Mesenchymal stem cell (in vitro differentiated cells and primary cell): Measurements from ENCODE around the gene PLEKHG4B.

ENCODE experiments used
- DNase-seq: peaks from one replicate; pipeline ENCODE4 v3.0.0-alpha.2; 2013
- H2AFZ ChIP-seq: one replicate; pipeline ENCODE4 v1.6.1; 2013; ENCODE audit warnings: low read depth, mild to moderate bottlenecking, control low read depth, inconsistent platforms, low read length, moderate library complexity
- H2AK5ac ChIP-seq: 2 replicates; pipeline ENCODE4 v1.6.1; 2013; ENCODE audit warnings: low read length, moderate library complexity, mild to moderate bottlenecking, inconsistent platforms; ENCODE audit not compliant: severe bottlenecking
- H2BK120ac ChIP-seq: one replicate; pipeline ENCODE4 v1.6.1; 2013; ENCODE audit warnings: low read depth, mild to moderate bottlenecking, inconsistent platforms, low read length, moderate library complexity
- H2BK12ac ChIP-seq, 2 experiments: one replicate each; pipeline ENCODE4 v1.6.1; 2013; ENCODE audit warnings: inconsistent platforms in 2 of 2, low read length in 2 of 2, mild to moderate bottlenecking in 2 of 2, moderate library complexity in 2 of 2, control low read depth in 1 of 2
- H2BK15ac ChIP-seq: one replicate; pipeline ENCODE4 v1.6.1; 2013; ENCODE audit warnings: mild to moderate bottlenecking, low read depth, inconsistent platforms; ENCODE audit not compliant: poor library complexity, severe bottlenecking
- H2BK5ac ChIP-seq: 2 replicates; pipeline ENCODE4 v1.6.1; 2013; ENCODE audit warnings: low read depth, mild to moderate bottlenecking, low read length, control low read depth, inconsistent platforms; ENCODE audit not compliant: poor library complexity, severe bottlenecking
- H3K14ac ChIP-seq, 2 experiments: one replicate each; pipeline ENCODE4 v1.6.1; 2013; ENCODE audit warnings: inconsistent platforms in 2 of 2, low read length in 2 of 2, control low read depth in 1 of 2, mild to moderate bottlenecking in 1 of 2, moderate library complexity in 1 of 2
- H3K18ac ChIP-seq, 2 experiments: one replicate each; pipeline ENCODE4 v1.6.1; 2013; ENCODE audit warnings: inconsistent platforms in 2 of 2, low read length in 2 of 2, control low read depth in 1 of 2, low read depth in 1 of 2, mild to moderate bottlenecking in 1 of 2
- H3K23ac ChIP-seq, 2 experiments: one replicate each; pipeline ENCODE4 v1.6.1; 2013; ENCODE audit warnings: inconsistent platforms in 2 of 2, low read length in 2 of 2, mild to moderate bottlenecking in 2 of 2, moderate library complexity in 2 of 2, control low read depth in 1 of 2
- H3K27ac ChIP-seq: 2 replicates; pipeline ENCODE4 v1.5.1; 2013; ENCODE audit warnings: mild to moderate bottlenecking, moderate library complexity, low read length, control low read depth, inconsistent platforms; ENCODE audit not compliant: poor library complexity, severe bottlenecking
- H3K27me3 ChIP-seq, 2 experiments: 2 replicates each; pipeline versions ENCODE4 v1.6.1 to v1.7.0; 2013; ENCODE audit warnings: low read length in 2 of 2, mild to moderate bottlenecking in 2 of 2, moderate library complexity in 2 of 2, control low read depth in 1 of 2, inconsistent platforms in 1 of 2; ENCODE audit not compliant: control insufficient read depth in 1 of 2, insufficient read depth in 1 of 2
- H3K36me3 ChIP-seq, 2 experiments: 2 replicates each; pipeline versions ENCODE4 v1.6.1 to v1.7.0; 2013; ENCODE audit warnings: low read length in 2 of 2, control low read depth in 1 of 2, inconsistent platforms in 1 of 2, low read depth in 1 of 2, mild to moderate bottlenecking in 1 of 2; ENCODE audit not compliant: insufficient read depth in 2 of 2, control insufficient read depth in 1 of 2
- H3K4ac ChIP-seq, 2 experiments: one replicate each; pipeline ENCODE4 v1.6.1; 2013; ENCODE audit warnings: inconsistent platforms in 2 of 2, low read length in 2 of 2, mild to moderate bottlenecking in 2 of 2, moderate library complexity in 2 of 2, control low read depth in 1 of 2, low read depth in 1 of 2
- H3K4me1 ChIP-seq: 2 replicates; pipeline ENCODE4 v1.6.1; 2013; ENCODE audit warnings: low read depth, low read length, control low read depth; ENCODE audit not compliant: control insufficient read depth, insufficient read depth
- H3K4me2 ChIP-seq: 2 replicates; pipeline ENCODE4 v1.6.1; 2013; ENCODE audit warnings: low read length, mild to moderate bottlenecking, inconsistent platforms; ENCODE audit not compliant: poor library complexity, severe bottlenecking
- H3K4me3 ChIP-seq, 2 experiments: 2 replicates each; pipeline versions ENCODE4 v1.5.1 to v1.7.0; 2013; ENCODE audit warnings: low read length in 2 of 2, mild to moderate bottlenecking in 2 of 2, control low read depth in 1 of 2, low read depth in 1 of 2; ENCODE audit not compliant: insufficient read depth in 1 of 2
- H3K79me1 ChIP-seq: replicated peaks from 2 replicates; pipeline ENCODE4 v1.6.1; 2013; ENCODE audit warnings: mild to moderate bottlenecking, control low read depth, low read length, inconsistent platforms; ENCODE audit not compliant: poor library complexity, severe bottlenecking
- H3K9ac ChIP-seq: 2 replicates; pipeline ENCODE4 v1.7.0; 2013; ENCODE audit warnings: mild to moderate bottlenecking, low read length, moderate library complexity
- H3K9me3 ChIP-seq: 2 replicates; pipeline ENCODE4 v1.7.0; 2013; ENCODE audit warnings: mild to moderate bottlenecking, low read length; ENCODE audit not compliant: control insufficient read depth
- H4K8ac ChIP-seq: one replicate; pipeline ENCODE4 v1.6.1; 2013; ENCODE audit warnings: inconsistent platforms, mild to moderate bottlenecking, low read length, moderate library complexity
- H4K91ac ChIP-seq: one replicate; pipeline ENCODE4 v1.6.1; 2013; ENCODE audit warnings: mild to moderate bottlenecking, low read length, inconsistent platforms
- WGBS: methylation state at CpG from one replicate; pipeline ENCODE4 v1.1.7; 2013; ENCODE audit warnings: mixed read lengths; 5-methylcytosine and 5-hydroxymethylcytosine counted together

Gene PLEKHG4B

GRCh38 chr5:106587-106986 lies 14.6 kb downstream of the PLEKHG4B start:
- H3K4me3 ChIP-seq, result no peak overlapping the region
- no peak overlapping the region for H2AFZ ChIP-seq
- no peak overlapping the region for H3K23ac ChIP-seq
- H2BK12ac ChIP-seq, result no peak overlapping the region
- H3K14ac ChIP-seq, result no peak overlapping the region
- H3K27ac ChIP-seq, result no peak overlapping the region
- no peaks in the 10 kb centered on the region for H3K36me3 ChIP-seq
- no peak overlapping the region for H3K4ac ChIP-seq
- H2BK120ac ChIP-seq, result no peak overlapping the region
- H3K4me1 ChIP-seq, result no peaks in the 10 kb centered on the region
- no peak overlapping the region for H3K4me2 ChIP-seq
- no peak overlapping the region for H4K8ac ChIP-seq
- H2AK5ac ChIP-seq, result no peak overlapping the region
- no peak overlapping the region for H2BK15ac ChIP-seq
- H2BK5ac ChIP-seq, result no peak overlapping the region
- no peak overlapping the region for H3K9ac ChIP-seq
- no peaks in the 10 kb centered on the region for H3K9me3 ChIP-seq
- no peak overlapping the region for H3K18ac ChIP-seq
- DNase-seq, result no peak
- WGBS, result 76% methylated on average over 13 of the region's 13 CpGs
- H4K91ac ChIP-seq, result no peak overlapping the region
- peaks cover 37 to 71% of the 10 kb centered on the region in 2 experiments for H3K27me3 ChIP-seq
- H3K79me1 ChIP-seq, result no peaks in the 10 kb centered on the region

GRCh38 chr5:107526-107925 lies 15.6 kb downstream of the PLEKHG4B start:
- 85% methylated on average over 5 of the region's 6 CpGs for WGBS
- H3K4me2 ChIP-seq, result no peak overlapping the region
- DNase-seq, result no peak
- H3K14ac ChIP-seq, result no peak overlapping the region
- no peak overlapping the region for H3K4ac ChIP-seq
- peaks cover 35 to 64% of the 10 kb centered on the region in 2 experiments for H3K27me3 ChIP-seq
- no peak overlapping the region for H2BK12ac ChIP-seq
- no peaks in the 10 kb centered on the region for H3K9me3 ChIP-seq
- H3K18ac ChIP-seq, result no peak overlapping the region
- H2BK120ac ChIP-seq, result no peak overlapping the region
- no peak overlapping the region for H4K91ac ChIP-seq
- no peak overlapping the region for H2BK15ac ChIP-seq
- H2AFZ ChIP-seq, result no peak overlapping the region
- H3K79me1 ChIP-seq, result no peaks in the 10 kb centered on the region
- no peak overlapping the region for H3K27ac ChIP-seq
- H3K9ac ChIP-seq, result no peak overlapping the region
- no peak overlapping the region for H4K8ac ChIP-seq
- H3K4me3 ChIP-seq, result no peak overlapping the region
- H3K4me1 ChIP-seq, result no peaks in the 10 kb centered on the region
- H3K36me3 ChIP-seq, result no peaks in the 10 kb centered on the region
- no peak overlapping the region for H2BK5ac ChIP-seq
- no peak overlapping the region for H3K23ac ChIP-seq
- no peak overlapping the region for H2AK5ac ChIP-seq

DNA sequence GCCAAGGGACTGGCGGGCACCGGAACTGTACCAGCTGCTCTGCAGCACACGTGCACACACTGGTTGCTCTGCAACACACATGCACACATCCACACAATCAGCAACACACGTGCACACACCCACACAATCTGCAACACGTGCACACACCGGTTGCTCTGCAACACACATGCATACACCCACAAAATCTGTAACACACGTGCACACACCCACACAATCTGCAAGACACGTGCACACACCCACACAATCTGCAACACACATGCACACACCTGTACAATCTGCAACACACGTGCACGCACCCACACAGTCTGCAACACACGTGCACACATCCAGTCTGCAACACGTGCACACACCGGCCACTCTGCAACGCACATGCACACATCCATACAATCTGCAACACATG lies 17.9 kb downstream of the PLEKHG4B start:
- WGBS, result 92% methylated on average over 14 of the region's 14 CpGs

GRCh38 chr5:110270-110888 lies 18.4 kb downstream of the PLEKHG4B start:
- no peaks in the 10 kb centered on the region for H3K36me3 ChIP-seq
- no peaks in the 10 kb centered on the region for H3K4me1 ChIP-seq
- no peak overlapping the region for H3K4me3 ChIP-seq
- H3K23ac ChIP-seq, result no peak overlapping the region
- H3K18ac ChIP-seq, result no peak overlapping the region
- H3K27me3 ChIP-seq, result peaks cover 21 to 60% of the 10 kb centered on the region in 2 experiments
- no peak overlapping the region for H2BK12ac ChIP-seq
- H3K9ac ChIP-seq, result no peak overlapping the region
- H3K9me3 ChIP-seq, result no peaks in the 10 kb centered on the region
- H3K4ac ChIP-seq, result no peak overlapping the region
- H3K4me2 ChIP-seq, result no peak overlapping the region
- no peak overlapping the region for H2AK5ac ChIP-seq
- no peak overlapping the region for H2BK5ac ChIP-seq
- 91% methylated on average over 26 of the region's 26 CpGs for WGBS
- H4K91ac ChIP-seq, result no peak overlapping the region
- H4K8ac ChIP-seq, result no peak overlapping the region
- H3K79me1 ChIP-seq, result no peaks in the 10 kb centered on the region
- H3K14ac ChIP-seq, result peak overlapping the region in 1 of 2 experiments; percentile 53
- no peak overlapping the region for H2BK120ac ChIP-seq
- no peak overlapping the region for H2BK15ac ChIP-seq
- no peak overlapping the region for H3K27ac ChIP-seq
- DNase-seq, result no peak
- H2AFZ ChIP-seq, result no peak overlapping the region

More for the DNA sequence above, 17.9 kb downstream of the PLEKHG4B start:
- no peak for DNase-seq
- H2AFZ ChIP-seq, result no peak overlapping the region
- H3K27me3 ChIP-seq, result peaks cover 27 to 60% of the 10 kb centered on the region in 2 experiments
- H3K23ac ChIP-seq, result no peak overlapping the region
- H3K14ac ChIP-seq, result no peak overlapping the region
- H3K9me3 ChIP-seq, result no peaks in the 10 kb centered on the region
- H3K4me2 ChIP-seq, result no peak overlapping the region
- H3K27ac ChIP-seq, result no peak overlapping the region
- H4K8ac ChIP-seq, result no peak overlapping the region
- H4K91ac ChIP-seq, result peak overlapping the region; percentile 58
- H3K18ac ChIP-seq, result no peak overlapping the region
- no peaks in the 10 kb centered on the region for H3K79me1 ChIP-seq
- H2AK5ac ChIP-seq, result no peak overlapping the region
- H2BK5ac ChIP-seq, result no peak overlapping the region
- H2BK15ac ChIP-seq, result no peak overlapping the region
- no peak overlapping the region for H3K4me3 ChIP-seq
- H2BK120ac ChIP-seq, result no peak overlapping the region
- H3K4ac ChIP-seq, result no peak overlapping the region
- H3K9ac ChIP-seq, result no peak overlapping the region
- no peak overlapping the region for H2BK12ac ChIP-seq
- no peaks in the 10 kb centered on the region for H3K4me1 ChIP-seq
- H3K36me3 ChIP-seq, result no peaks in the 10 kb centered on the region
